ENCODE results near the gene TPP1. TPM values are rescaled to one million over a fixed set of nuclear protein-coding genes. Genes with fewer than 3 reads are reported as not detected.

TPP1 gene
- total and polyA plus RNA-seq, 2 of the 13 experiments (the other 11 are each of a cell fraction or from before 2014, with no cell fraction given): 13.9 to 74.6 TPM

- TF ChIP-seq ZBTB4 (CRISPR knock-in tag; IDR thresholded peaks at IDR 0.05; ENCODE audit: borderline replicate concordance) (0 out of 2 replicates have a peak, but pooled peaks have one; percentile 45), HNRNPLL (IDR thresholded peaks at IDR 0.05; ENCODE audit: low read depth, low read length, poor library complexity, severe bottlenecking) (peak; percentile 12), BRD4 (CRISPR knock-in tag; IDR thresholded peaks at IDR 0.05) (0 out of 2 replicates have a peak, but pooled peaks have one; percentile 30), ZNF777 (CRISPR knock-in tag; IDR thresholded peaks at IDR 0.05) (0 out of 2 replicates have a peak, but pooled peaks have one; percentile 29), ZFP91 (CRISPR knock-in tag; IDR thresholded peaks at IDR 0.05; ENCODE audit: borderline replicate concordance) (peak; percentile 68; the same call in 1 of the 2 replicates), DRAP1 (CRISPR knock-in tag; IDR thresholded peaks at IDR 0.05) (peak; percentile 27; the same call in 1 of the 2 replicates), ZNF598 (CRISPR knock-in tag; IDR thresholded peaks at IDR 0.05; ENCODE audit: borderline replicate concordance) (peak; percentile 7; the same call in 1 of the 2 replicates), SAP130 (CRISPR knock-in tag; IDR thresholded peaks at IDR 0.05; ENCODE audit: low read depth) (peak; percentile 60; the same call in 1 of the 2 replicates), ZFP90 (CRISPR knock-in tag; IDR thresholded peaks at IDR 0.05; ENCODE audit: borderline replicate concordance) (peak; percentile 91), ZNF792 (CRISPR knock-in tag; IDR thresholded peaks at IDR 0.05) (peak; percentile 25; the same call in 1 of the 2 replicates), PITX1 (CRISPR knock-in tag; IDR thresholded peaks at IDR 0.05) (0 out of 2 replicates have a peak, but pooled peaks have one; percentile 18), THAP9 (CRISPR knock-in tag; IDR thresholded peaks at IDR 0.05; ENCODE audit: borderline replicate concordance) (peak; percentile 50; the same call in 1 of the 2 replicates), HDAC1 (CRISPR knock-in tag; IDR thresholded peaks at IDR 0.05) (peak; percentile 47), MYC (CRISPR knock-in tag; IDR thresholded peaks at IDR 0.05; ENCODE audit: borderline replicate concordance) (peak; percentile 35; the same call in 1 of the 2 replicates), ZNF841 (CRISPR knock-in tag; IDR thresholded peaks at IDR 0.05; ENCODE audit: borderline replicate concordance) (no peak), ZNF430 (CRISPR knock-in tag; IDR thresholded peaks at IDR 0.05) (peak; percentile 58; the same call in 1 of the 2 replicates), ZNF414 (CRISPR knock-in tag; IDR thresholded peaks at IDR 0.05) (peak; percentile 32; the same call in 1 of the 2 replicates), CC2D1A (CRISPR knock-in tag; IDR thresholded peaks at IDR 0.05) (no peak)
Measured at GRCh38 chr11:6604081-6604626, 15.1 kb downstream of the TPP1 start (continued).

Measured in HepG2 (cell line).